NCI-H1436 treated with DMSO at 0.1 percent for 48 hours (cell line): ENCODE measurements around the gene KMT2C.
"Not testable (repeated sequence)": the region's sequence is repeated elsewhere in the genome, so short reads cannot be mapped to it uniquely, and the experiment has no call there.

Experiments used
- DNase-seq: peaks from one replicate; lab custom pipeline; 2025; lab: John Stamatoyannopoulos, UW

KMT2C gene

GRCh38 chr7:152307902-152308301 is 127.9 kb downstream of the KMT2C start:
- no peak for DNase-seq

GRCh38 chr7:152299542-152300143 is 136.2 kb downstream of the KMT2C start:
- DNase-seq, result not testable (repeated sequence)

GRCh38 chr7:152292897-152293296 is 142.9 kb downstream of the KMT2C start:
- DNase-seq, result no peak

- DNase-seq, result not testable (repeated sequence)
These were observed 148.8 kb downstream of the KMT2C start for GRCh38 chr7:152286972-152287371.

GRCh38 chr7:152286219-152286618 is 149.6 kb downstream of the KMT2C start:
- not testable (repeated sequence) for DNase-seq

- not testable (repeated sequence) for DNase-seq
These were observed 150.8 kb downstream of the KMT2C start for GRCh38 chr7:152284998-152285397.

GRCh38 chr7:152277687-152278086 is 158.1 kb downstream of the KMT2C start:
- not testable (repeated sequence) for DNase-seq

- DNase-seq, result not testable (repeated sequence)
These were observed 165.4 kb downstream of the KMT2C start for GRCh38 chr7:152270427-152270826.

- DNase-seq, result not testable (repeated sequence)
These were observed 168.9 kb downstream of the KMT2C start for GRCh38 chr7:152266859-152267258.

- DNase-seq, result not testable (repeated sequence)
These were observed 170.9 kb downstream of the KMT2C start for GRCh38 chr7:152264915-152265314.

GRCh38 chr7:152262146-152262545 is 173.7 kb downstream of the KMT2C start:
- DNase-seq, result not testable (repeated sequence)

GRCh38 chr7:152259645-152260044 is 176.2 kb downstream of the KMT2C start:
- DNase-seq, result not testable (repeated sequence)

- not testable (repeated sequence) for DNase-seq
These were observed 188.0 kb downstream of the KMT2C start for GRCh38 chr7:152247851-152248250.

GRCh38 chr7:152245417-152245816 is 190.4 kb downstream of the KMT2C start:
- DNase-seq, result not testable (repeated sequence)

- not testable (repeated sequence) for DNase-seq
These were observed 192.3 kb downstream of the KMT2C start for GRCh38 chr7:152243464-152243863.

- DNase-seq, result not testable (repeated sequence)
These were observed 194.5 kb downstream of the KMT2C start for GRCh38 chr7:152241301-152241700.

- DNase-seq, result not testable (repeated sequence)
These were observed 199.5 kb downstream of the KMT2C start for GRCh38 chr7:152236306-152236705.

GRCh38 chr7:152234421-152234820 is 201.4 kb downstream of the KMT2C start:
- DNase-seq, result not testable (repeated sequence)

- DNase-seq, result no peak
These were observed 204.7 kb downstream of the KMT2C start for GRCh38 chr7:152231089-152231488.

- DNase-seq, result not testable (repeated sequence)
These were observed 216.2 kb downstream of the KMT2C start for GRCh38 chr7:152219556-152219955.

- DNase-seq, result not testable (repeated sequence)
These were observed 227.0 kb downstream of the KMT2C start for GRCh38 chr7:152208766-152209165.

GRCh38 chr7:152204417-152204816 is 231.4 kb downstream of the KMT2C start:
- DNase-seq, result not testable (repeated sequence)

- DNase-seq, result no peak
These were observed 232.7 kb downstream of the KMT2C start for GRCh38 chr7:152203095-152203494.

GRCh38 chr7:152202056-152202455 is 233.7 kb downstream of the KMT2C start:
- no peak for DNase-seq
